ENCODE measurements around the gene VANGL2.

The VANGL2 gene

GRCh38 chr1:160465123-160465522, 64.8 kb downstream of the VANGL2 start:
- no peak for DNase-seq

- DNase-seq: no peak
Measured at GRCh38 chr1:160466961-160467360, 66.6 kb downstream of the VANGL2 start.

- no peak for DNase-seq
Measured at GRCh38 chr1:160467576-160467975, 67.2 kb downstream of the VANGL2 start.

GRCh38 chr1:160471253-160471652, 70.9 kb downstream of the VANGL2 start:
- no peak for DNase-seq

GRCh38 chr1:160472112-160472511, 71.7 kb downstream of the VANGL2 start:
- no peak for DNase-seq

GRCh38 chr1:160474392-160475242, 74.3 kb downstream of the VANGL2 start:
- DNase-seq: no peak

Measured in stimulated activated CD4-positive, alpha-beta T cell treated with anti-CD3 and anti-CD28 coated beads, Interleukin-2, amount 100 ng/mL, for 48 hours (primary cell).